Fibroblast of lung (primary cell): ENCODE measurements around the gene CORO7. TPM values are rescaled to one million over a fixed set of nuclear protein-coding genes. Genes with fewer than 3 reads are reported as not detected.
A peak's percentile ranks its signal among the peaks of the same experiment; 100 is the strongest.

Experiments
- DNase-seq, 2 donors: peaks; one replicate each; pipeline versions ENCODE4 v3.0.0 to v3.0.0-alpha.2; 2010; ENCODE audit warnings: low read depth in 2 of 2
- H2AFZ ChIP-seq: 2 replicates; pipeline ENCODE4 v1.5.1; 2012; ENCODE audit warnings: low read length, control low read depth, inconsistent platforms
- H3K27ac ChIP-seq: 2 replicates; pipeline ENCODE4 v1.5.1; 2011; ENCODE audit warnings: low read length, control low read depth; ENCODE audit not compliant: insufficient read depth
- H3K27me3 ChIP-seq: 2 replicates; pipeline ENCODE4 v1.5.1; 2011; ENCODE audit warnings: mild to moderate bottlenecking, low read length; ENCODE audit not compliant: control insufficient read depth, insufficient read depth
- H3K36me3 ChIP-seq: 2 replicates; pipeline ENCODE4 v1.5.1; 2011; ENCODE audit warnings: low read length; ENCODE audit not compliant: control insufficient read depth, insufficient read depth
- H3K4me1 ChIP-seq: 2 replicates; pipeline ENCODE4 v1.5.1; 2011; ENCODE audit warnings: low read length; ENCODE audit not compliant: control insufficient read depth, insufficient read depth; ENCODE audit errors: extremely low read depth
- H3K4me2 ChIP-seq: 2 replicates; pipeline ENCODE4 v1.5.1; 2011; ENCODE audit warnings: low read length, control low read depth; ENCODE audit not compliant: insufficient read depth; ENCODE audit errors: extremely low read depth
- H3K4me3 ChIP-seq, 4 experiments: fragments of 200-600 bp in 1 of 4; sonication (generic) in 1 of 4; replicated peaks in 1 of 4; 2 replicates each; pipeline ENCODE4 v1.5.1; 2011 to 2016; ENCODE audit warnings: low read length in 4 of 4, low read depth in 3 of 4, mild to moderate bottlenecking in 3 of 4, control low read depth in 2 of 4, inconsistent platforms in 1 of 4, mixed read lengths in 1 of 4; ENCODE audit not compliant: insufficient read depth in 1 of 4; ENCODE audit errors: control extremely low read depth in 1 of 4
- H3K79me2 ChIP-seq: 2 replicates; pipeline ENCODE4 v1.5.1; 2012; ENCODE audit warnings: mild to moderate bottlenecking, low read length, inconsistent platforms; ENCODE audit not compliant: control insufficient read depth, insufficient read depth
- H3K9ac ChIP-seq: 2 replicates; pipeline ENCODE4 v1.5.1; 2011; ENCODE audit warnings: mild to moderate bottlenecking, low read length, control low read depth; ENCODE audit not compliant: insufficient read depth
- H3K9me3 ChIP-seq: 2 replicates; pipeline ENCODE4 v1.5.1; 2012; ENCODE audit warnings: low read depth, low read length; ENCODE audit not compliant: control insufficient read depth, insufficient read depth
- H4K20me1 ChIP-seq: 2 replicates; pipeline ENCODE4 v1.5.1; 2011; ENCODE audit warnings: low read length; ENCODE audit not compliant: control insufficient read depth, insufficient read depth; ENCODE audit errors: extremely low read depth
- CTCF ChIP-seq, 2 donors: IDR thresholded peaks in 1 of 2; conservative IDR thresholded peaks in 1 of 2; 1 replicate in 1 of 2; 2 replicates in 1 of 2; pipeline ENCODE4 v1.5.1; 2011 to 2012; ENCODE audit warnings: low read length in 2 of 2, control low read depth in 1 of 2, inconsistent platforms in 1 of 2, low read depth in 1 of 2, mild to moderate bottlenecking in 1 of 2
- EZH2 ChIP-seq: IDR thresholded peaks from 2 replicates; pipeline ENCODE4 v1.5.1; 2012; ENCODE audit warnings: low read length, control low read depth, mild to moderate bottlenecking; ENCODE audit errors: missing control alignments
- polyA plus RNA-seq, 2 donors: library from polyadenylated mRNA; depleted of rRNA in 1 of 2; stranded (reverse) in 1 of 2; unstranded in 1 of 2; fragments of >200 nt; gene quantifications; 2 replicates each; pipeline ENCODE4 v1.2.1, GENCODE V29; 2011 to 2012; ENCODE audit warnings: missing spikeins in 1 of 2
- total RNA-seq: library from RNA; depleted of rRNA; stranded (reverse); fragments of >200 nt; gene quantifications from 2 replicates; pipeline ENCODE4 v1.2.1, GENCODE V29; 2014

The CORO7 gene
- total and polyA plus RNA-seq, 2 donors (not counting 1 experiment from before 2014, with no cell fraction given) = 6.1 to 11.1 TPM

GRCh38 chr16:4428500-4428899 is 12.1 kb upstream of the CORO7 start:
- H3K4me3 ChIP-seq = no peak overlapping the region
- DNase-seq = no peak
- no peak overlapping the region for H3K27ac ChIP-seq
- no peaks in the 10 kb centered on the region for H4K20me1 ChIP-seq
- H3K9me3 ChIP-seq = no peaks in the 10 kb centered on the region
- H2AFZ ChIP-seq = no peak overlapping the region
- H3K27me3 ChIP-seq = no peaks in the 10 kb centered on the region
- H3K9ac ChIP-seq = no peak overlapping the region
- peaks cover 40% of the 10 kb centered on the region for H3K79me2 ChIP-seq
- TF ChIP-seq CTCF (conservative IDR thresholded peaks at IDR 0.05 in 1 of 2, IDR thresholded peaks at IDR 0.05 in 1 of 2; ENCODE audit: low read depth in 1 of 2, low read length in 2 of 2) (no peak), EZH2 (no peak)
- peaks cover 3% of the 10 kb centered on the region for H3K36me3 ChIP-seq
- no peak overlapping the region for H3K4me2 ChIP-seq
- peaks cover 7% of the 10 kb centered on the region for H3K4me1 ChIP-seq

- TF ChIP-seq CTCF (conservative IDR thresholded peaks at IDR 0.05 in 1 of 2, IDR thresholded peaks at IDR 0.05 in 1 of 2; ENCODE audit: low read depth in 1 of 2, low read length in 2 of 2) = no peak
- TF ChIP-seq EZH2 = no peak
- no peaks in the 10 kb centered on the region for H3K9me3 ChIP-seq
- H3K36me3 ChIP-seq = peaks cover 3% of the 10 kb centered on the region
- H3K27me3 ChIP-seq = no peaks in the 10 kb centered on the region
- H3K4me2 ChIP-seq = peak overlapping the region; percentile 54
- H3K4me1 ChIP-seq = peaks cover 7% of the 10 kb centered on the region
- H3K79me2 ChIP-seq = peaks cover 40% of the 10 kb centered on the region
- H3K4me3 ChIP-seq = peak overlapping the region; percentile 75 to 94 (median 91)
- DNase-seq = no peak
- no peaks in the 10 kb centered on the region for H4K20me1 ChIP-seq
- H3K27ac ChIP-seq = peak overlapping the region; percentile 92
- no peak overlapping the region for H3K9ac ChIP-seq
- H2AFZ ChIP-seq = no peak overlapping the region
Observed at GRCh38 chr16:4426722-4427372, 10.5 kb upstream of the CORO7 start.

GRCh38 chr16:4426021-4426684 is 9.8 kb upstream of the CORO7 start:
- Histone ChIP-seq H4K20me1 (no peaks in the 10 kb centered on the region), H2AFZ (peak overlapping the region; percentile 68), H3K27me3 (no peaks in the 10 kb centered on the region), H3K4me3 (peak overlapping the region; percentile 75 to 94 (median 91)), H3K36me3 (peaks cover 3% of the 10 kb centered on the region), H3K79me2 (peaks cover 40% of the 10 kb centered on the region), H3K9ac (peak overlapping the region; percentile 96), H3K4me2 (peak overlapping the region; percentile 54), H3K27ac (peak overlapping the region; percentile 92), H3K4me1 (peaks cover 7% of the 10 kb centered on the region), H3K9me3 (no peaks in the 10 kb centered on the region)
- DNase-seq = no peak
- no peak for TF ChIP-seq EZH2
- no peak for TF ChIP-seq CTCF (conservative IDR thresholded peaks at IDR 0.05 in 1 of 2, IDR thresholded peaks at IDR 0.05 in 1 of 2; ENCODE audit: low read depth in 1 of 2, low read length in 2 of 2)
